HEK293 (cell line): ENCODE data around the gene MORF4L2.

Experiments
- CTCF ChIA-PET: fragments of 350-600 bp; formaldehyde crosslinking; extraction: SDS; loops from one replicate; lab custom pipeline; 2021; ENCODE audit warnings: antibody characterized with exemption; lab: Yijun Ruan, JAX
- POLR2A ChIA-PET: fragments of 300-600 bp; formaldehyde crosslinking; extraction: SDS; loops from one replicate; lab custom pipeline; 2020; ENCODE audit warnings: antibody characterized with exemption, inconsistent platforms; lab: Yijun Ruan, JAX
- H3K27ac ChIP-seq: fragments of 200-500 bp; sonication (Bioruptor generic); 2 replicates; pipeline ENCODE4 v1.5.1; 2014; ENCODE audit warnings: low read depth, low read length, control low read depth, inconsistent platforms; ENCODE audit errors: extremely low read depth
- H3K36me3 ChIP-seq, 2 experiments: fragments of 200-500 bp in 1 of 2; sonication (Bioruptor generic) in 1 of 2; 1 replicate in 1 of 2; 2 replicates in 1 of 2; pipeline ENCODE4 v1.5.1; 2014 to 2017; ENCODE audit warnings: inconsistent platforms in 2 of 2, low read length in 2 of 2; ENCODE audit not compliant: control insufficient read depth in 2 of 2, insufficient read depth in 1 of 2
- H3K4me1 ChIP-seq: fragments of 200-500 bp; sonication (Bioruptor generic); 2 replicates; pipeline ENCODE4 v1.5.1; 2014; ENCODE audit warnings: mild to moderate bottlenecking, low read length, inconsistent platforms; ENCODE audit not compliant: control insufficient read depth, insufficient read depth
- H3K4me3 ChIP-seq: 2 replicates; pipeline ENCODE4 v1.5.1; 2011; ENCODE audit warnings: low read depth, mild to moderate bottlenecking, control low read depth, low read length, moderate library complexity
- H3K9me3 ChIP-seq: fragments of 200-500 bp; sonication (Bioruptor generic); 2 replicates; pipeline ENCODE4 v1.5.1; 2014; ENCODE audit warnings: low read depth, low read length, inconsistent platforms; ENCODE audit not compliant: control insufficient read depth, insufficient read depth
- FEZF1 ChIP-seq: fragments of 450-650 bp; formaldehyde crosslinking; IDR thresholded peaks from 2 replicates; pipeline ENCODE4 v1.5.1; 2016; ENCODE audit warnings: missing biosample characterization, missing genetic modification characterization
- GLIS2 ChIP-seq: fragments of 450-650 bp; formaldehyde crosslinking; IDR thresholded peaks from 2 replicates; pipeline ENCODE4 v1.5.1; 2016; ENCODE audit warnings: missing biosample characterization, missing genetic modification characterization
- KLF17 ChIP-seq: fragments of 450-650 bp; formaldehyde crosslinking; IDR thresholded peaks from 2 replicates; pipeline ENCODE4 v1.5.1; 2016; ENCODE audit warnings: missing biosample characterization, missing genetic modification characterization
- OSR2 ChIP-seq: fragments of 450-650 bp; formaldehyde crosslinking; IDR thresholded peaks from 2 replicates; pipeline ENCODE4 v1.5.1; 2016; ENCODE audit warnings: missing biosample characterization, missing genetic modification characterization
- TRIM28 ChIP-seq: IDR thresholded peaks from 2 replicates; pipeline ENCODE4 v1.6.1; 2011; ENCODE audit warnings: low read length, control low read depth, borderline replicate concordance
- ZBTB1 ChIP-seq: fragments of 450-650 bp; formaldehyde crosslinking; IDR thresholded peaks from 2 replicates; pipeline ENCODE4 v1.5.1; 2016; ENCODE audit warnings: missing biosample characterization, missing genetic modification characterization
- ZNF146 ChIP-seq: fragments of 450-650 bp; formaldehyde crosslinking; IDR thresholded peaks from 2 replicates; pipeline ENCODE4 v1.5.1; 2016; ENCODE audit warnings: missing biosample characterization, missing genetic modification characterization
- ZNF239 ChIP-seq: fragments of 450-650 bp; formaldehyde crosslinking; IDR thresholded peaks from 2 replicates; pipeline ENCODE4 v1.5.1; 2016; ENCODE audit warnings: missing biosample characterization, missing genetic modification characterization
- ZNF350 ChIP-seq: fragments of 450-650 bp; formaldehyde crosslinking; IDR thresholded peaks from 2 replicates; pipeline ENCODE4 v1.5.0; 2017; ENCODE audit warnings: missing biosample characterization, mild to moderate bottlenecking, missing genetic modification characterization
- ZNF391 ChIP-seq: fragments of 450-650 bp; formaldehyde crosslinking; IDR thresholded peaks from 2 replicates; pipeline ENCODE4 v1.5.1; 2016; ENCODE audit warnings: low read depth, missing biosample characterization, missing genetic modification characterization, borderline replicate concordance
- ZNF433 ChIP-seq: fragments of 450-650 bp; formaldehyde crosslinking; IDR thresholded peaks from 2 replicates; pipeline ENCODE4 v1.5.1; 2016; ENCODE audit warnings: missing biosample characterization, missing genetic modification characterization, low read depth
- ZNF473 ChIP-seq: fragments of 450-650 bp; formaldehyde crosslinking; IDR thresholded peaks from 2 replicates; pipeline ENCODE4 v1.5.1; 2017; ENCODE audit warnings: missing biosample characterization, missing genetic modification characterization
- ZNF518A ChIP-seq: fragments of 450-650 bp; formaldehyde crosslinking; conservative IDR thresholded peaks from 2 replicates; pipeline ENCODE4 v1.5.1; 2016; ENCODE audit warnings: low read depth, missing biosample characterization, missing genetic modification characterization
- ZNF571 ChIP-seq: fragments of 450-650 bp; formaldehyde crosslinking; IDR thresholded peaks from 2 replicates; pipeline ENCODE4 v1.5.0; 2017; ENCODE audit warnings: missing biosample characterization, missing genetic modification characterization
- ZNF654 ChIP-seq: fragments of 450-650 bp; formaldehyde crosslinking; IDR thresholded peaks from 2 replicates; pipeline ENCODE4 v1.5.1; 2016; ENCODE audit warnings: low read depth, missing biosample characterization, missing genetic modification characterization
- ZNF660 ChIP-seq: fragments of 450-650 bp; IDR thresholded peaks from 2 replicates; pipeline ENCODE4 v1.5.1; 2018; ENCODE audit warnings: missing biosample characterization, mild to moderate bottlenecking, missing genetic modification characterization
- ZNF707 ChIP-seq: fragments of 450-650 bp; formaldehyde crosslinking; IDR thresholded peaks from 2 replicates; pipeline ENCODE4 v1.5.1; 2016; ENCODE audit warnings: missing biosample characterization, missing genetic modification characterization
- ZSCAN16 ChIP-seq: fragments of 450-650 bp; formaldehyde crosslinking; IDR thresholded peaks from 2 replicates; pipeline ENCODE4 v1.5.1; 2016; ENCODE audit warnings: missing biosample characterization, missing genetic modification characterization
- ZSCAN4 ChIP-seq: fragments of 450-650 bp; formaldehyde crosslinking; IDR thresholded peaks from 2 replicates; pipeline ENCODE4 v1.5.1; 2017; ENCODE audit warnings: missing biosample characterization, missing genetic modification characterization

Gene MORF4L2

GRCh38 chrX:103691059-103691458 lies 4.6 kb upstream of the MORF4L2 start (continued):
- TF ChIP-seq ZNF239 (tag by site-specific recombination) (no peak), ZNF473 (tag by site-specific recombination) (no peak)

- Histone ChIP-seq H3K9me3 (no peaks in the 10 kb centered on the region), H3K27ac (no peak overlapping the region), H3K4me3 (no peak overlapping the region), H3K36me3 (peaks cover 7 to 17% of the 10 kb centered on the region in 2 experiments; a peak in 2 of 3 replicates), H3K4me1 (peaks cover 2% of the 10 kb centered on the region; the same call in 1 of the 2 replicates)
- POLR2A ChIA-PET: no interaction called here
- no peak for TF ChIP-seq ZSCAN4 (tag by site-specific recombination)
- no peak for TF ChIP-seq ZNF350 (tag by site-specific recombination)
- no peak for TF ChIP-seq ZNF707
- TF ChIP-seq OSR2: no peak
- no peak for TF ChIP-seq ZNF391
- no peak for TF ChIP-seq GLIS2 (tag by site-specific recombination)
- TF ChIP-seq FEZF1 (tag by site-specific recombination): no peak
- TF ChIP-seq KLF17 (tag by site-specific recombination): no peak
- TF ChIP-seq ZBTB1: no peak
- peak; percentile 50 for TF ChIP-seq ZNF654 (tag by site-specific recombination)
- no peak for TF ChIP-seq ZNF518A (tag by site-specific recombination)
- TF ChIP-seq TRIM28: no peak
- no peak for TF ChIP-seq ZNF146 (tag by site-specific recombination)
- TF ChIP-seq ZNF660 (tag by site-specific recombination): 0 out of 2 replicates have a peak, but pooled peaks have one; percentile 38
- no peak for TF ChIP-seq ZSCAN16 (tag by site-specific recombination)
- TF ChIP-seq ZNF433: 0 out of 2 replicates have a peak, but pooled peaks have one; percentile 2
- no peak for TF ChIP-seq ZNF571 (tag by site-specific recombination)
- CTCF ChIA-PET: interaction anchor here (0.6 to 0.9 kb wide), 4 partner anchors 21 to 123 kb away, joined by 3 to 5 read pairs (median 3); no protein-coding TSS in a partner anchor
Observed at GRCh38 chrX:103688946-103689345, 2.4 kb upstream of the MORF4L2 start.
